SK-N-SH (cell line): ENCODE measurements around the gene USP14. TPM values are rescaled to one million over a fixed set of nuclear protein-coding genes. Genes with fewer than 3 reads are reported as not detected.

Source experiments
- CTCF ChIA-PET: fragments of 300-600, 350-600 bp; formaldehyde crosslinking; extraction: SDS; loops from one replicate; lab custom pipeline; 2021; lab: Yijun Ruan, JAX
- POLR2A ChIA-PET: fragments of 350-600 bp; sonication (Branson Sonifier 250); formaldehyde crosslinking; extraction: SDS; loops from one replicate; lab custom pipeline; 2020; ENCODE audit warnings: antibody characterized with exemption, inconsistent platforms; lab: Yijun Ruan, JAX
- DNase-seq: peaks from one replicate; pipeline ENCODE4 v3.0.0; 2012
- H2AFZ ChIP-seq: fragments of 200-600 bp; sonication (generic); 2 replicates; pipeline ENCODE4 v1.8.1; 2016; ENCODE audit warnings: antibody characterized with exemption, mild to moderate bottlenecking, low read depth
- H3F3A ChIP-seq: fragments of 200-600 bp; sonication (generic); replicated peaks from 2 replicates; pipeline ENCODE3; 2016; ENCODE audit warnings: antibody characterized with exemption, mild to moderate bottlenecking; ENCODE audit not compliant: insufficient read depth
- H3K27ac ChIP-seq, 2 experiments: fragments of 200-500 bp in 1 of 2; fragments of 200-600 bp in 1 of 2; sonication (Bioruptor generic) in 1 of 2; sonication (generic), shearing (Covaris generic) in 1 of 2; 2 replicates each; pipeline versions ENCODE4 v1.5.1 to v1.6.1; 2014 to 2016; ENCODE audit warnings: low read depth in 2 of 2, inconsistent platforms in 1 of 2, low read length in 1 of 2, mild to moderate bottlenecking in 1 of 2, mixed read lengths in 1 of 2
- H3K27me3 ChIP-seq: fragments of 200-600 bp; sonication (generic), shearing (Covaris generic); 2 replicates; pipeline ENCODE4 v1.6.1; 2016; ENCODE audit warnings: mixed run types; ENCODE audit not compliant: insufficient read depth
- H3K36me3 ChIP-seq, 2 experiments: fragments of 200-500 bp in 1 of 2; fragments of 200-600 bp in 1 of 2; sonication (Bioruptor generic) in 1 of 2; sonication (generic) in 1 of 2; replicated peaks in 1 of 2; 2 replicates each; pipeline versions ENCODE3 to v1.5.1; 2014 to 2016; ENCODE audit warnings: low read length in 1 of 2, mild to moderate bottlenecking in 1 of 2; ENCODE audit not compliant: insufficient read depth in 2 of 2, control insufficient read depth in 1 of 2
- H3K4me1 ChIP-seq, 2 experiments: fragments of 200-500 bp in 1 of 2; fragments of 200-600 bp in 1 of 2; sonication (Bioruptor generic) in 1 of 2; sonication (generic), shearing (Covaris generic) in 1 of 2; 2 replicates each; pipeline versions ENCODE4 v1.5.1 to v1.6.1; 2014 to 2016; ENCODE audit warnings: low read depth in 1 of 2, low read length in 1 of 2, mixed run types in 1 of 2; ENCODE audit not compliant: insufficient read depth in 2 of 2, control insufficient read depth in 1 of 2
- H3K4me2 ChIP-seq: fragments of 200-600 bp; sonication (generic), shearing (Covaris generic); 2 replicates; pipeline ENCODE4 v1.6.1; 2017; ENCODE audit warnings: mixed run types
- H3K4me3 ChIP-seq, 2 experiments: fragments of 200-500 bp in 1 of 2; fragments of 200-600 bp in 1 of 2; sonication (Bioruptor generic) in 1 of 2; sonication (generic), shearing (Covaris generic) in 1 of 2; 2 replicates each; pipeline versions ENCODE4 v1.5.1 to v1.8.1; 2014 to 2016; ENCODE audit warnings: low read depth in 2 of 2, inconsistent platforms in 1 of 2, low read length in 1 of 2, mild to moderate bottlenecking in 1 of 2, mixed read lengths in 1 of 2, moderate library complexity in 1 of 2
- H3K79me2 ChIP-seq: fragments of 200-600 bp; sonication (generic); 2 replicates; pipeline ENCODE4 v1.8.1; 2017; ENCODE audit warnings: mild to moderate bottlenecking; ENCODE audit not compliant: insufficient read depth
- H3K9ac ChIP-seq: fragments of 200-600 bp; sonication (generic); 2 replicates; pipeline ENCODE4 v1.6.1; 2017; ENCODE audit warnings: mixed run types
- H3K9me2 ChIP-seq: fragments of 200-600 bp; sonication (generic); 2 replicates; pipeline ENCODE4 v1.6.1; 2017; ENCODE audit warnings: mixed run types
- H3K9me3 ChIP-seq: fragments of 200-600 bp; sonication (generic); 2 replicates; pipeline ENCODE4 v1.6.1; 2017; ENCODE audit warnings: mixed run types, mild to moderate bottlenecking, moderate library complexity
- H4K20me1 ChIP-seq: fragments of 200-600 bp; sonication (generic); 2 replicates; pipeline ENCODE4 v1.6.1; 2017; ENCODE audit warnings: mild to moderate bottlenecking, mixed run types; ENCODE audit not compliant: insufficient read depth
- CTCF ChIP-seq: fragments of 200-600 bp; sonication (generic); IDR thresholded peaks from 2 replicates; pipeline ENCODE4 v1.6.1; 2017; ENCODE audit warnings: antibody characterized with exemption, mild to moderate bottlenecking, moderate library complexity
- EZH2phosphoT487 ChIP-seq: fragments of 200-600 bp; sonication (generic); IDR thresholded peaks from 2 replicates; pipeline ENCODE4 v1.6.1; 2017; ENCODE audit warnings: low read depth, mixed run types, mild to moderate bottlenecking, antibody characterized with exemption, moderate library complexity, borderline replicate concordance
- FOXM1 ChIP-seq: IDR thresholded peaks from 2 replicates; pipeline ENCODE4 v1.4.0; 2012; ENCODE audit warnings: low read depth, mild to moderate bottlenecking
- GABPA ChIP-seq: IDR thresholded peaks from 2 replicates; pipeline ENCODE4 v1.4.0; 2012; ENCODE audit warnings: low read depth, mild to moderate bottlenecking
- JUND ChIP-seq: IDR thresholded peaks from 2 replicates; pipeline ENCODE4 v1.4.0; 2012
- MAX ChIP-seq: IDR thresholded peaks from 2 replicates; pipeline ENCODE4 v1.4.0; 2012; ENCODE audit warnings: low read depth
- MEF2A ChIP-seq: IDR thresholded peaks from 2 replicates; pipeline ENCODE4 v1.4.0; 2012; ENCODE audit warnings: low read depth, borderline replicate concordance
- MXI1 ChIP-seq: IDR thresholded peaks from 2 replicates; pipeline ENCODE4 v1.6.1; 2012; ENCODE audit warnings: mild to moderate bottlenecking, low read depth, low read length, improper control_type of control experiment
- NFIC ChIP-seq: IDR thresholded peaks from 2 replicates; pipeline ENCODE4 v1.4.0; 2012; ENCODE audit warnings: borderline replicate concordance
- PBX3 ChIP-seq: IDR thresholded peaks from 2 replicates; pipeline ENCODE4; 2012
- RAD21 ChIP-seq: IDR thresholded peaks from 2 replicates; pipeline ENCODE4 v1.6.1; 2012; ENCODE audit warnings: mild to moderate bottlenecking, low read length
- RCOR1 ChIP-seq: fragments of 150-350 bp; IDR thresholded peaks from 2 replicates; pipeline ENCODE4 v1.6.1; 2017; ENCODE audit warnings: antibody characterized with exemption, low read length
- RFX5 ChIP-seq: IDR thresholded peaks from 2 replicates; pipeline ENCODE4 v1.6.1; 2012; ENCODE audit warnings: mild to moderate bottlenecking, improper control_type of control experiment, low read length
- RXRA ChIP-seq: IDR thresholded peaks from 2 replicates; pipeline ENCODE4 v1.4.0; 2012; ENCODE audit warnings: low read depth, mild to moderate bottlenecking, borderline replicate concordance
- SMC3 ChIP-seq: IDR thresholded peaks from 2 replicates; pipeline ENCODE4 v1.6.1; 2012; ENCODE audit warnings: low read depth, low read length, improper control_type of control experiment
- TCF12 ChIP-seq: IDR thresholded peaks from 2 replicates; pipeline ENCODE4 v1.4.0; 2012
- TEAD4 ChIP-seq: IDR thresholded peaks from 2 replicates; pipeline ENCODE4 v1.4.0; 2012; ENCODE audit warnings: mild to moderate bottlenecking, borderline replicate concordance; ENCODE audit not compliant: insufficient read depth
- USF1 ChIP-seq: IDR thresholded peaks from 2 replicates; pipeline ENCODE4 v1.4.0; 2012; ENCODE audit warnings: low read depth, borderline replicate concordance
- YY1 ChIP-seq: IDR thresholded peaks from 2 replicates; pipeline ENCODE4 v1.4.0; 2012; ENCODE audit warnings: low read depth, mild to moderate bottlenecking
- WGBS: methylation state at CpG from one replicate; pipeline ENCODE4 v1.1.6; 2017; ENCODE audit warnings: low lambda C conversion rate; 5-methylcytosine and 5-hydroxymethylcytosine counted together
- polyA plus RNA-seq, 3 experiments: library from polyadenylated mRNA; depleted of rRNA; stranded (reverse); fragments of >200 nt; gene quantifications; 2 replicates each; pipeline ENCODE4 v1.2.3, GENCODE V29; 2012

The USP14 gene
- polyA plus RNA-seq, 1 of the 3 experiments (the other 2 are of a cell fraction): 22.0 TPM

- Histone ChIP-seq H3K27me3 (no peaks in the 10 kb centered on the region), H3K9me3 (no peaks in the 10 kb centered on the region), H3K79me2 (no peaks in the 10 kb centered on the region), H3K36me3 (peaks cover 81 to 83% of the 10 kb centered on the region in 2 experiments), H3K4me1 (no peaks in the 10 kb centered on the region), H3K4me3 (no peak overlapping the region), H3F3A (peaks cover 3% of the 10 kb centered on the region), H3K9me2 (no peaks in the 10 kb centered on the region), H2AFZ (no peak overlapping the region), H3K27ac (no peak overlapping the region), H3K9ac (no peak overlapping the region), H3K4me2 (no peak overlapping the region), H4K20me1 (no peaks in the 10 kb centered on the region)
- TF ChIP-seq JUND (no peak), RAD21 (no peak), EZH2phosphoT487 (no peak), CTCF (no peak), YY1 (no peak), NFIC (no peak), RFX5 (no peak), FOXM1 (no peak), SMC3 (no peak), MEF2A (no peak), PBX3 (no peak), GABPA (no peak), TEAD4 (no peak), TCF12 (no peak), MAX (no peak), RXRA (no peak), MXI1 (no peak), USF1 (no peak), RCOR1 (no peak)
- DNase-seq: no peak
- WGBS: 89% methylated on average over 4 of the region's 4 CpGs
- ChIA-PET POLR2A (no interaction called here), CTCF (no interaction called here)
Observed at GRCh38 chr18:248053-248452, 89.7 kb downstream of the USP14 start.
